ENCODE data around the gene LRRTM4.
"Not testable (repeated sequence)": the region's sequence is repeated elsewhere in the genome, so short reads cannot be mapped to it uniquely, and the experiment has no call there.

The LRRTM4 gene

GRCh38 chr2:76829374-76830234 is 692.6 kb downstream of the LRRTM4 start:
- DNase-seq: no peak

- no peak for DNase-seq
These were observed 695.5 kb downstream of the LRRTM4 start for GRCh38 chr2:76826691-76827090.

GRCh38 chr2:76825140-76825970 is 696.8 kb downstream of the LRRTM4 start:
- DNase-seq: no peak

- no peak for DNase-seq
These were observed 700.4 kb downstream of the LRRTM4 start for GRCh38 chr2:76821731-76822130.

GRCh38 chr2:76813084-76813483 is 709.1 kb downstream of the LRRTM4 start:
- DNase-seq: no peak

GRCh38 chr2:76812156-76812555 is 710.0 kb downstream of the LRRTM4 start:
- DNase-seq: no peak

- no peak for DNase-seq
These were observed 713.0 kb downstream of the LRRTM4 start for GRCh38 chr2:76809136-76809535.

- no peak for DNase-seq
These were observed 713.4 kb downstream of the LRRTM4 start for GRCh38 chr2:76808732-76809131.

GRCh38 chr2:76793647-76794334 is 728.4 kb downstream of the LRRTM4 start:
- DNase-seq: no peak

GRCh38 chr2:76781313-76781712 is 740.9 kb downstream of the LRRTM4 start:
- not testable (repeated sequence) for DNase-seq

GRCh38 chr2:76763276-76763675 is 758.9 kb downstream of the LRRTM4 start:
- DNase-seq: no peak

GRCh38 chr2:76760367-76760704 is 761.8 kb downstream of the LRRTM4 start:
- no peak for DNase-seq

GRCh38 chr2:76759634-76760366 is 762.4 kb downstream of the LRRTM4 start:
- DNase-seq: no peak

- DNase-seq: no peak
These were observed 769.7 kb downstream of the LRRTM4 start for GRCh38 chr2:76752506-76752905.

- DNase-seq: no peak
These were observed 772.3 kb downstream of the LRRTM4 start for GRCh38 chr2:76749858-76750257.

GRCh38 chr2:76748581-76749296 is 773.4 kb downstream of the LRRTM4 start:
- DNase-seq: no peak

GRCh38 chr2:76745605-76746004 is 776.6 kb downstream of the LRRTM4 start:
- no peak for DNase-seq

- no peak for DNase-seq
These were observed 784.6 kb downstream of the LRRTM4 start for GRCh38 chr2:76737607-76738006.

GRCh38 chr2:76733736-76734135 is 788.4 kb downstream of the LRRTM4 start:
- no peak for DNase-seq

- DNase-seq: no peak
These were observed 791.0 kb downstream of the LRRTM4 start for GRCh38 chr2:76731157-76731556.

GRCh38 chr2:76730021-76730420 is 792.2 kb downstream of the LRRTM4 start:
- DNase-seq: no peak

- no peak for DNase-seq
These were observed 801.0 kb downstream of the LRRTM4 start for GRCh38 chr2:76721226-76721625.
